HG03469 (cell line): ENCODE data around the gene LRRC2.
"Not testable (repeated sequence)": the region's sequence is repeated elsewhere in the genome, so short reads cannot be mapped to it uniquely, and the experiment has no call there.

Source experiments
- ATAC-seq: cut with Tn5 transposase; IDR thresholded peaks from one replicate; pipeline ENCODE4 v1.9.1; 2021; ENCODE audit warnings: mild to moderate bottlenecking, moderate library complexity, moderate number of reproducible peaks; ENCODE audit not compliant: unreplicated experiment

The LRRC2 gene

DNA sequence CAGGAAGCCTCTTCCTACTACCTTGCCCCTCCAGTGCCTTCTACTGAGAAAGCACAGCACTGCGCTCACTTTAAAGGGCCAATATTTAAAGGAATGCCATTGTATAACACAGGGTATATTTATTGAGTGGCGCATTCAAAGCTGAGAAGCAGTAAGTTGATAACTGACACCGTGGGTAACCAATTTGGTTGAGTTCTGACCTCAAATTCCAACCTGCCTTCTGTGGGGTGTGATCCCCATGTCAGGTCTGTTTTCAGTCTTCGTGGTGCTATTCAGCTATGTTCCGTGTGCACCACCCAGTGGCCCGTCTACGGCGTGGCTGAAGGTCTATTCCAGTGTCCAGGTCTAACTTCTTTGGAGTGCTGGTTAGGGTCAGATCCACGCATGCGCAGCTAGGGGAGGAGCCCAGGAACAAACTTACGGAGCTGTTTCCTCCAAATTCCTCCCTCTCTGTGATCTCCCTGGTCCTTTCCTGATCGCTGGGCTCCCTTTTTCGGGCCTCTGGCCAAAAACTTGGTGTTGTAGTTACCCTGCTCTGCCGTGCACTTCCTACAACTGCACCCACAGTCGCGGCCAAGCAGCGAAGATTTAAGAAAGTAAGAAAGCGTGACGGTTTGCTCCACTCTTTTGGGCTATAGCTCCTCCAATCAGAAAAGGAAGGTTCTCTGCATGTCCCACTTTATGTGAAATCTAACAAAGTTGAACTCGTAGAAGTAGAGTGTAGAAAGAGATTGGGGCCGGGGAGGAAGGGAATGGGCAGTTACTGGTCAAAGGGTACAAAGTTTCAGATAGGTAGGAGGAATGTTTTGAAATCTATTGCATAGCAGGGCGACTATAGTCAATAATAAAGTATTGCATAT is 7.7 kb downstream of the LRRC2 start:
- no peak for ATAC-seq

- no peak for ATAC-seq
Measured at GRCh38 chr3:46557814-46558183, 8.3 kb downstream of the LRRC2 start.

DNA sequence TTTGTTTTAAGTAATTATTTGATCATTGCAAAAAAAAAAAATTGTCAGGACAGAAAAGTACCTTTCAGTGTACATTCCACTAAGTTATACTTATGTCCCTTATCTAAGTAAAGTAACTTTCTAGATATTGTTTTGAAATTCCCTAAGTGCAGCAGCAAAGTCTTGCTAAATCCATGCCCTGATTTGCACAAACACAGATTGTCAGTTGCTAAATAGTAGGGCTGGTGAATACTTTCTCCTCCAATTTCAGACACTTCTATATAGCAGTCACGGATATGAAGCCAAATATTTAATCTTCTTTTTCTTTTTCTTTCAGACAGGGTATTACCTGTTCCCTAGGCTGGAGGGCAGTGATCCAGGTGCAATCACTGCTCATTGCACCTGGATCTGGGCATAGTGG is 12.9 kb downstream of the LRRC2 start:
- ATAC-seq = no peak

- ATAC-seq = no peak
Measured at GRCh38 chr3:46552538-46552937, 13.6 kb downstream of the LRRC2 start.

DNA sequence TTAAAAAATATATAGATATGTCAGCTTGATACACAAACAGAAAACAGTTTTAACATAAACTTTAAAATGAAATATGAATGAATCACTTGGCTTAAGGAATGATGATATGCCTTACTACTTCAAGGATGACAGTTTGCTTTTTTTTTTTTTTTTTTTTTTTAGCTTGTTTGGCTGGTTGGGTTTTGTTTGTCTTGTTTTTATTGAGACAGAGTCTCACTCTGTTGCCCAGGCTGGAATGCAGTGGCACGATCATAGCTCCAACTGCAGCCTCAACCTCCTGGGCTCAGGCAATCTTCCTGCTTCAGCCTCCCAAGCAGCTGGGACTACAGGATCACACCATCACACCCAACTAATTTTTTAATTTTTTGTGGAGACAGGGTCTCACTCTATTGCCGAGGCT is 14.5 kb downstream of the LRRC2 start:
- no peak for ATAC-seq

GRCh38 chr3:46549989-46550388 is 16.1 kb downstream of the LRRC2 start:
- ATAC-seq = no peak

- no peak for ATAC-seq
Measured at GRCh38 chr3:46549408-46549904, 16.6 kb downstream of the LRRC2 start.

- not testable (repeated sequence) for ATAC-seq
Measured at GRCh38 chr3:46548611-46549010, 17.5 kb downstream of the LRRC2 start.

GRCh38 chr3:46546896-46547440 is 19.1 kb downstream of the LRRC2 start:
- no peak for ATAC-seq

DNA sequence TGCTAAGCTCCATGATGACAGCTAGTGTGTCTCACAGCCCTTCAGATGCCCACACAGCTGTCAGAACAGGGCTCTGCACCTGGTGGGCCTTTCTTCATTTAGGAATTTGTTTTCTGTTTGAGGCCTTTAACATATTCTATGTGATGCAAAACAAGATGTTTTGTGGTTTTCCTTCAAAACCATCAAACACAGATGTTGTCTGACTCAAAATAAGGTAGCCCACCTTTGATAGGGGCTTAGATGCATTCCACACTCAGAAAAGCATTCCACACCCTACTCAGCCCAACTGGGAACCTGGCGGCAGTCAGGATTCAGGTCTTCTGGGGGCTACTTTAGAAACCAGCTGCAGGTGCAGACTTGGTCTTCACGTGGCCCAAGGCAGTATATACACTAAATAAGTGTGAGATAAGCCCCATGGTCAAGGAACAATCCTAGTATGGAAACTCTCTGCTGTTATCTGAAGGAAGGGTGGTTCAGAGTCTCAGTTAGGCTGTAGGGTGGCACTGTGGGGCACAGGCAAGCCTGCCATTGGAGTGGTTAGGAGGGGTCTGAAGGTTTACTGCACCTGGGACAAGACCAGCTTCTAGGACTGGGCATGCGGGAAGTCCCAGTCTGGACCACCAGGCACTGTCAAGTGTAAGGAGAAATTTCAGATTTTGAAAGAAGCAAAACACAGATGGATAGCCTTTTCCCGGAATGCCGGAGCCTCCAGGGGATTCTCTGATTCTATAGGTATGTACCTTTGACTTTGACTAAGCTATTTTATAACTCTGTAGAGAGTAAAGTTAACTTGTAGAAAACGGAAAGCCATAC is 20.1 kb downstream of the LRRC2 start:
- ATAC-seq = no peak

DNA sequence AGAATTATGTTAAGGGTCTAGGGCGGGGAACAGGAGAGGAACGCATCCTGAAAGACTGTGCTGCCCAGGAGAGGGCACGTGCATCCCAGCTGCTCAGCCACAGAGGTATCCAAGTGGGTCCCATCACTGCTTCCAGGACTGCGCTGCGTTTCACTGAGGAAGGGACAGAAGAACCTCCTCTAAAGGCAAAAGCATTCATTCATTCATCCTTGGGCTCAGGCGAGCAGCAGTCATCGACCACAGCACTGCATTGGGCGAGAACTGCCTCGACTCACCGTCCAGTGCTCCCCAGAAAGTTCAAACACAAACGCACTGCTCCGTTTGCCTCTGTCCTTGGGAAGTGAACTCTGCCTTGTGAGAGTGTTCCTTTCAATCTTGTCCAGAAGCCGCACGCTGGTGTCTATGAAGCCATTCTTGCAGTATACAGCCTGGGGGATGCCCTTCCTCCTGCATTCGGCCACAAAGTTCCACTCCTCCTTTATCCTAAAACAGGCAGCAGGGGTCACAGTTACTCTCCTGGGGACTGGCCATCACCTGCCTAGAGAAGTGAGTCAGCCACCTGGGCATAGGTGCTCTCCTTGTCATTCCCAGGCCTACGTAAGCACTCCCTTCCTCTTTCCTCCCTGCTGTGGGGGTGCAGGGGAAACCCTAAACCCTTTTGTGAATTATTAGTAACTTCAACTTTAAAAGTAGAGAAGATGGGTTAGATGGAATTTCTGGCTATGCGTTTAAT is 21.2 kb downstream of the LRRC2 start:
- ATAC-seq = no peak

- ATAC-seq = no peak
Measured at GRCh38 chr3:46542801-46543201, 23.3 kb downstream of the LRRC2 start.

DNA sequence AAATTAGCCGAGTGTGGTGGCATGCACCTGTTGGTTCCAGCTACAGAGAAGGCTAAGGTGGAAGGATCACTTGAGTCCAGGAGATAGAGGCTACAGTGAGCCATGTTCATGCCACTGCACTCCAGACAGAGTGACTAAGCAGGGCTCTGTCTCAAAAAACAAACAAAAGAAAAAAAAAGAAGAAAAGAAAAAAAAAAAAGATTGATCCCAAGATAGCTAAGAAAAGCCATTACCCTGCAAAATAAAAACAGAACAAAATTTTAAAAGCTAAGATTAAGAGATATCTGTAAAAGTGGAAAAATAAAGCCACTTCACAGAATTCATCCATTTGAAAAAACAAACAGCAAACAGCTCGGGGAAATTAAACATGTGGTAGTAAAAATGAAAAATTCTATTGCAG is 23.8 kb downstream of the LRRC2 start:
- ATAC-seq = no peak

DNA sequence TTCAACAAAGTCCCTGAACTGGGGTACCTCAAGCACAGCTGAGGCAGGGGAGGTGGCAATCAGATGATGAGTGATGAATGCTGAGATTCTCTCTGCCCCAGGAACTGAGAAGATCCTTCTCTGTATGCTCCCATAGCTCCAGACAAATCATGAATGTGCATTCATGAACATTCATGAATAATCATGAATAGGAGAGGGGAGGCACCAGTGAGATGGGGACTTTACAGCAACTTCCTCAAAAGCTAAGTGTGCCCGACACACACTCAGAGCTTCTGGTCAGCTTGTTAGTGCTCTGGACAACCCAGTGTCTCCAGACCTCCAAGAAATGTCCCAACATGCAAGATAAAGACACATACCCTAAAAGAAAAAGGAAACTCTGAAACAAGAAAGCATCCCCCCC is 24.3 kb downstream of the LRRC2 start:
- ATAC-seq = no peak

GRCh38 chr3:46540550-46540949 is 25.6 kb downstream of the LRRC2 start:
- no peak for ATAC-seq

GRCh38 chr3:46539443-46540005 is 26.6 kb downstream of the LRRC2 start:
- no peak for ATAC-seq

DNA sequence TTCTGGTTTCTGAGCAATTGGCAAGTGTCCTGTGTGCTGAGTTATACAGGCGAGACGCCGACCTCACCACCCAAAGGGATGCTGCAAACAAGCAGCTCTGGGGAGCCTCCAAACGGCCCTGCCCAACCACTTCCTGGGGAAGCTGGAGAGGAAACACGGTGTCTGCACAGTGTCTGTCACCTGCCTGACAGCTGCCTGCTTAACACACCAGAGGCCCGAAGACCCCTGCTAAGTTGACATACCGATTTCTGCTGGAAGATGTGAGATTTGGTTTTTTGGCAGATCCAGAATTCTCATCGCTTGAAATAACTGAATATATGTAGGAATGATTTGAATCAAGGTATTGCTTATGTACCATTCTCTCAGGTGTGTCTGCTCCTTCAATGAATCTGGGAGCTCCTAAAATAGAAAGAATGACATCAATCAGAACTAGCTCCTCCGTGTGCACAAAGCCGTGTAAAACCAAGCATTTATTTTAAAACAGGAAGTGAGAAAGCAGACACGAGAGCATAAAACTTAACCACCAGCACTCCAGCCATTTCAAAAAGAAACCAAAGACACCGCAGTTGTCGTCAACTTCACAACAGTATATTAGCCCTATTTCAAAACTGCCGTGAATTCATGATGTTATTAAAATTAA is 27.2 kb downstream of the LRRC2 start:
- peak; percentile 49 for ATAC-seq

DNA sequence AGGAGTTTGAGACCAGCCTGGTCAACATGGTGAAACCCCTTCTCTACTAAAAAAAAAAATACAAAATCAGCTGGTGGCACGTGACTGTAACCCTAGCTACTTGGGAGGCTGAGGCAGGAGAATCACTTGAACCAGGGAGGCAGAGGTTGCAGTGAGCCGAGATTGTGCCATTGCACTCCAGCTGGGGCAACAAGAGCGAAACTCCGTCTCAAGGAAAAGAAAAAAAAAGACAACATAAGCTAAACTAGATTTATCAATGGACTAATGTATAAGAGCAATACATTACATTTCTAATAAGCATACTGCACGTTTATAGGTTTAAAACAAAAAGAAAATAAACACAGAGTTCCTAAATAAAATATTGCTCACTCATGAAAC is 27.7 kb downstream of the LRRC2 start:
- ATAC-seq = not testable (repeated sequence)

DNA sequence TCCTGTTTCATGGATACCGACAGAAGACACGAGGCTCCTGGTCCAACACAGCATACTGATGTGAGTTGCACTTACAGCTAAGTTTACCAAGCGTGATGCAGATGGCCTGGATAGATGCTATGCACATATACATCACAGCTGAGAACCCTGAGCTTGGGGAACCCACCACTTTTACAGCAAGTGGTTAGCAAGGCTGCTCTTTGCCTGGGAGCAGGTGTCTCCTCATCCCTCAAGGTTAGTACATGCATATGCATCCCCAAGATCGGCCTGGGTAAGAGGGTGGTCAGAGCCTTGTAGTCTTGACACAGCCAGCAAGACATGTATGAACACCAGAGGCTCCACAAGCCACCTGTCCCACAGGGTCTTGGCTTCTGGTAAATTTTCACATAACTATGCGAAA is 28.3 kb downstream of the LRRC2 start:
- no peak for ATAC-seq

GRCh38 chr3:46537316-46537715 is 28.8 kb downstream of the LRRC2 start:
- ATAC-seq = no peak
